ENCODE measurements around the gene PLXNA1. TPM values are rescaled to one million over a fixed set of nuclear protein-coding genes. Genes with fewer than 3 reads are reported as not detected.

Gene PLXNA1
- total and polyA plus RNA-seq, 2 of the 8 experiments (the other 6 are each of a cell fraction or from before 2014, with no cell fraction given), result 47.5 to 54.9 TPM

DNA sequence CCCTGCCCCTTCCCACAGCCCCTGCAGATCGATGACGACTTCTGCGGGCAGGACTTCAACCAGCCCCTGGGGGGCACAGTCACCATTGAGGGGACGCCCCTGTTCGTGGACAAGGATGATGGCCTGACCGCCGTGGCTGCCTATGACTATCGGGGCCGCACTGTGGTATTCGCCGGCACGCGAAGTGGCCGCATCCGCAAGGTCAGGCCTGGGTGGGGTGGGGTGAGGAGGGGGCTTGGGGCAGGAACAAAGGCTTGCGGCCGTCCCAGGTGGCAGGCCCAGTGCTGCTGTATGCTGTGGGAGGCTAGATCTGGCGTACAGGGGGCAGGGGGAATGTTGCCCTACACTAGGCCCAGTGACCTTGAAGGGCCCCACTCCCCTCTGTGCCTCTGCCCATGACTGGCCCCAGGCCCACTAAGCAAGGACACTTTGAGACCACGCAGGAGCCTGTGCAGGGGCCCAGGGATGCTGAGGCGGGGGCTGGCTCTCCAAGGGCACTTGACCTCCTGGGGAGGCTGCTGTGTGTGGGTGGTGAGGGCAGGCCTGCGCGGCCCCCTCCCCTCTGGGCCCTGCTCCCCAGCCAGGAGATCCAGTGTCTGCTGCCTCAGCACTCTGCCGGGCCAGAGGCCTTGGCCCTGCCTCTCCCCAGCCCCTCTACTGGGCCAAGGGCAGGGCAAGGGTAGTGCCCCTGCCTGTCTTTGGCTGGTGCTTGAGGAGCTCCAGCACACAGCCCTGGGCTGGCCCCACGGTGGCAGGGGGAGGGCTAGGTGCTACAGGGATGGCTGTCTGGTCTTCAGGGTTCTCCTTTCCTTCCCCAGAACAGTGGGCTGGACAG is 8.7 kb downstream of the PLXNA1 start:
- Histone ChIP-seq H2BK5ac (ENCODE audit: low read depth, low read length) (no peak overlapping the region), H2AK5ac (ENCODE audit: low read depth, low read length) (no peak overlapping the region), H3K27me3 (replicated peaks in 1 of 4; ENCODE audit: control insufficient read depth in 3 of 4, extremely low read depth in 1 of 4, insufficient read depth in 3 of 4, low read length in 3 of 4) (no peaks in the 10 kb centered on the region), H3K23ac (ENCODE audit: insufficient read length) (no peak overlapping the region), H3K9ac (replicated peaks in 1 of 4; ENCODE audit: extremely low read depth in 1 of 4, low read depth in 3 of 4, low read length in 3 of 4) (no peak overlapping the region), H2BK120ac (replicated peaks; ENCODE audit: low read depth, low read length) (no peak overlapping the region), H4K20me1 (replicated peaks in 1 of 2; ENCODE audit: control insufficient read depth in 1 of 2, insufficient read depth in 2 of 2, low read length in 2 of 2) (peaks cover 32 to 63% of the 10 kb centered on the region in 2 experiments), H3K4me3 (ENCODE audit: extremely low read depth in 1 of 4, insufficient read depth in 2 of 4, low read depth in 3 of 4, low read length in 4 of 4) (no peak overlapping the region), H2BK12ac (ENCODE audit: low read depth, low read length) (no peak overlapping the region), H3K27ac (ENCODE audit: low read depth, low read length) (no peak overlapping the region), H4K5ac (ENCODE audit: insufficient read length, low read depth, low read length) (no peak overlapping the region), H4K8ac (ENCODE audit: extremely low read depth, insufficient read depth, low read length) (no peak overlapping the region), H3K56ac (replicated peaks; ENCODE audit: insufficient read length, low read depth, low read length) (no peak overlapping the region), H2BK20ac (ENCODE audit: low read length) (no peak overlapping the region), H3K4me2 (ENCODE audit: insufficient read depth in 1 of 2, low read depth in 2 of 2, low read length in 2 of 2) (no peak overlapping the region), H3K9me3 (ENCODE audit: insufficient read depth in 2 of 2, low read depth in 1 of 2, low read length in 1 of 2) (no peaks in the 10 kb centered on the region), H3K4me1 (replicated peaks in 1 of 4; ENCODE audit: control insufficient read depth in 3 of 4, insufficient read depth in 4 of 4, low read length in 3 of 4) (no peaks in the 10 kb centered on the region; a peak in 1 of 7 replicates), H3K79me1 (ENCODE audit: low read depth, low read length) (peaks cover 35% of the 10 kb centered on the region), H2BK15ac (ENCODE audit: low read length) (no peak overlapping the region), H3K23me2 (ENCODE audit: low read depth, low read length) (no peaks in the 10 kb centered on the region; the same call in 1 of the 2 replicates), H3K18ac (ENCODE audit: extremely low read depth, low read length) (no peak overlapping the region), H3K14ac (ENCODE audit: insufficient read length) (no peak overlapping the region), H2AFZ (ENCODE audit: low read length) (no peak overlapping the region), H4K91ac (replicated peaks; ENCODE audit: insufficient read length, low read length) (no peak overlapping the region), H3K4ac (replicated peaks; ENCODE audit: insufficient read length, low read depth, low read length) (no peak overlapping the region), H3K79me2 (ENCODE audit: control insufficient read depth in 1 of 2, insufficient read depth in 2 of 2, low read length in 2 of 2) (peaks cover 0 to 63% of the 10 kb centered on the region in 2 experiments; a peak in 3 of 4 replicates), H3K36me3 (ENCODE audit: control insufficient read depth in 2 of 4, insufficient read depth in 4 of 4, low read length in 3 of 4) (peaks cover 2 to 16% (median 11%) of the 10 kb centered on the region in 4 experiments; a peak in 6 of 8 replicates)
- 94% methylated on average over 16 of the region's 24 CpGs; no CpG with 5 or more reads in 1 of the 2 experiments for WGBS, 2 experiments (ENCODE audit: extremely low coverage in 1 of 2, insufficient coverage in 1 of 2, insufficient read length in 1 of 2, insufficient replicate concordance in 2 of 2, low coverage in 1 of 2, low lambda C conversion rate in 2 of 2, missing lambda C conversion rate in 1 of 2)
- FAIRE-seq (no peak), DNase-seq (ENCODE audit: low read depth in 1 of 2, low spot score in 2 of 2) (no peak)
- POLR2A ChIA-PET (ENCODE audit: partially characterized antibody), result no interaction called here
- CTCF ChIA-PET (ENCODE audit: partially characterized antibody), result interaction anchor here (0.9 to 10.0 kb wide), 5 partner anchors 11 to 469 kb away, joined by 3 to 74 read pairs (median 4); no protein-coding TSS in a partner anchor
- TF ChIP-seq NANOG (IDR thresholded peaks at IDR 0.05; ENCODE audit: insufficient read depth, low read depth, low read length, poor library complexity, severe bottlenecking), result no peak
- TF ChIP-seq POLR2AphosphoS5 (IDR thresholded peaks at IDR 0.05; ENCODE audit: low read depth, low read length), result no peak
- TF ChIP-seq SUZ12 (IDR thresholded peaks at IDR 0.05; ENCODE audit: low read length), result no peak
- no peak for TF ChIP-seq CHD1 (IDR thresholded peaks at IDR 0.05; ENCODE audit: low read depth, low read length)
- no peak for TF ChIP-seq SAP30 (IDR thresholded peaks at IDR 0.05; ENCODE audit: insufficient read depth, insufficient replicate concordance, low read length)
- no peak for TF ChIP-seq SP4 (IDR thresholded peaks at IDR 0.05; ENCODE audit: low read length)
- TF ChIP-seq JUND (IDR thresholded peaks at IDR 0.05; ENCODE audit: low read length), result no peak
- TF ChIP-seq CTBP2 (IDR thresholded peaks at IDR 0.05; ENCODE audit: borderline replicate concordance, insufficient read depth, insufficient read length, low read length), result no peak
- TF ChIP-seq EP300 (IDR thresholded peaks at IDR 0.05; ENCODE audit: borderline replicate concordance in 1 of 2, low read depth in 2 of 2, low read length in 2 of 2), result no peak
- no peak for TF ChIP-seq RNF2 (IDR thresholded peaks at IDR 0.05; ENCODE audit: borderline replicate concordance, low read depth, low read length, missing control alignments, poor library complexity, severe bottlenecking)
- TF ChIP-seq POLR2A (IDR thresholded peaks at IDR 0.05; ENCODE audit: control extremely low read depth in 1 of 2, low read depth in 2 of 2, low read length in 2 of 2), result no peak

Data from H1 (cell line).